ENCODE data around the gene ZNF609.

Gene ZNF609

DNA sequence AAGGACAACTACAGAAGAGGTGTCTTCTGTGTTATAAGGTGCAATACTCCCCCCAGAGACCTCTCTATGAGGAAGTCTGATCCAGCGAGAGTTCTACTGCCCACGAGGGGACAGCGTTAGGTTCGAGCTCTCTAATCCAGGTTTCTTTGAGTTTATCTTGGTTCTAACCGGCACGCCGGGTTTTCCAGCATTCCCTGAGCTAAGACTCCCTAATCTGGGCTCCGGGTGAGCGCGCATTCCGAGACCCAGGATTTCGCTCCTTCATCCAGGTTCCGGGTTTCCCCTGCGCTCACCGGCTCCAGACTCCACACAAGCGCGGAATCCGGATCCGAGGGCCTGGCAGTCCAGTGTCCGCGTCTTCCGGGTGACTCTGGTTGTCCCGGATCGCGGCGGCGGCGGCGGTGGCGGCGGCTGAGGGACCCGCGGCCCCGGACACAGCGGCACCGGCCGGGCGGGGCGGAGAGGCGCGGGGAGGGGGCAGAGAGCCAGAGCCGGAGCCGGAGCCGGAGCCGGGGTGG is at the start of gene ZNF609:
Gene ZNF609, plus strand, starts transcription at position 373 of the 518 bp plus-strand sequence. CDS start 38,842 bp downstream, outside the sequence.
- FAIRE-seq, result no peak
- DNase-seq (ENCODE audit: insufficient read length, low spot score), result peak; percentile 90
- TF ChIP-seq, protein P1, sequence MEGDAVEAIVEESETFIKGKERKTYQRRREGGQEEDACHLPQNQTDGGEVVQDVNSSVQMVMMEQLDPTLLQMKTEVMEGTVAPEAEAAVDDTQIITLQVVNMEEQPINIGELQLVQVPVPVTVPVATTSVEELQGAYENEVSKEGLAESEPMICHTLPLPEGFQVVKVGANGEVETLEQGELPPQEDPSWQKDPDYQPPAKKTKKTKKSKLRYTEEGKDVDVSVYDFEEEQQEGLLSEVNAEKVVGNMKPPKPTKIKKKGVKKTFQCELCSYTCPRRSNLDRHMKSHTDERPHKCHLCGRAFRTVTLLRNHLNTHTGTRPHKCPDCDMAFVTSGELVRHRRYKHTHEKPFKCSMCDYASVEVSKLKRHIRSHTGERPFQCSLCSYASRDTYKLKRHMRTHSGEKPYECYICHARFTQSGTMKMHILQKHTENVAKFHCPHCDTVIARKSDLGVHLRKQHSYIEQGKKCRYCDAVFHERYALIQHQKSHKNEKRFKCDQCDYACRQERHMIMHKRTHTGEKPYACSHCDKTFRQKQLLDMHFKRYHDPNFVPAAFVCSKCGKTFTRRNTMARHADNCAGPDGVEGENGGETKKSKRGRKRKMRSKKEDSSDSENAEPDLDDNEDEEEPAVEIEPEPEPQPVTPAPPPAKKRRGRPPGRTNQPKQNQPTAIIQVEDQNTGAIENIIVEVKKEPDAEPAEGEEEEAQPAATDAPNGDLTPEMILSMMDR (IDR thresholded peaks at IDR 0.05; ENCODE audit: insufficient read depth, missing control alignments), result no peak

DNA sequence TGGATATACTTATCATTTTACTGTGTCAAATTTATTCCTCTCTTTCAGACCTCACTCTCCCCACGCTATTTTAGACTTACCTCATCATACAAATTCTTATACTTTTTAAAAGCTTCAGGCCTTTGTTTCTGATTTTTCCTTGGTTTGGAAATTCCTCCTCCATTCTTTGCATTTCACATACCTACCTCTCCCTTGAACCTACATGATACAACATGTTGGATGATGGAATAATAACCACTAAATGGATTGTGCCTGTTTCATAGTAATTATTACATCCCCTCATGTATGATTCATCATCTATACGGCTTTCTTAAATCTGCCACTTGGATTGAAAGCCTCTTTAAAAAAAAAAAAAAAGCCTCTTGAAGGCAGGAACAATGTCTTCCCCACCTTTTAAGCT is 48.2 kb upstream of the ZNF609 start:
- DNase-seq (ENCODE audit: insufficient read length, low spot score) (no peak), FAIRE-seq (no peak)
- TF ChIP-seq, protein P1 (IDR thresholded peaks at IDR 0.05; ENCODE audit: insufficient read depth, missing control alignments), result no peak

GRCh38 chr15:64422697-64423096 is 37.7 kb upstream of the ZNF609 start:
- FAIRE-seq, result no peak
- TF ChIP-seq, protein P1 (IDR thresholded peaks at IDR 0.05; ENCODE audit: insufficient read depth, missing control alignments), result no peak
- DNase-seq (ENCODE audit: insufficient read length, low spot score), result no peak

DNA sequence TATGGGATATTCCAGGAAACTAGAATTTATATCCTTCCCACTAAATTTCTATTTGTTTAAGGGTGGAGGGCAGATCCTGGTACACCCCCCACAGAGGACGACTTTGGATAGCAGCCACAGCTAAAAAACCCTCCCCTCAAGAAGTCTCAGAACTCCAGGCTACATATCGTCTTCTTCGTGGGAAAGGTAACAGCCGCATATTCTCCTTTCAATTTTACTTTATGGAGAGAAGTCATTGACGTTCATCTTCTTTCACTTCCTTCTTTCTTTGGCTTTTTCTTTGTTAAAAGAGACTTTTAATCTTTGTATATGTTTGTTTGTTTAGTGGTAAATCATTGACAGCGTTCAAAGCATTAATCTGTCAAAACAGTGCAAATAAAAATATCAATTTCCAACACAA is 36.4 kb upstream of the ZNF609 start:
- TF ChIP-seq, protein P1 (IDR thresholded peaks at IDR 0.05; ENCODE audit: insufficient read depth, missing control alignments), result no peak
- FAIRE-seq, result no peak
- DNase-seq (ENCODE audit: insufficient read length, low spot score), result no peak

DNA sequence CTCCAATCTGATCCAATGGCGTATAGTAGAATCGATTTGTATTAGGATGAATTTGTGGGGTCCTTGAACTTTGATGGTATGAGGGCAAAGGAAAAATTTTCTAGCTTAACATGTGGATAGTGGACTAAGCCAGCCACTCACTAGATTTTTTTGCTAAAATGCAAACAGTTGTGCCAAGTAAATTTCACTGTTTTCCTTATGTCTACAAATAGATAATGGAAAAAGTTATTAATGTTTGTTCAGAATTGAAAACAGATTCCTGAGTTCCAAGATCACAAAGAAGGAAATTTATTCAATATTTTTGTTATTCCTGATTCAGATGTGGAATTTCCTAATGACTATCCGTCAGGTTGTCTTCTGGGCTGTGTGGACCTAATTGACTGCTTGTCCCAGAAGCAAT is 35.2 kb upstream of the ZNF609 start:
- FAIRE-seq (no peak), DNase-seq (ENCODE audit: insufficient read length, low spot score) (no peak)
- TF ChIP-seq, protein P1 (IDR thresholded peaks at IDR 0.05; ENCODE audit: insufficient read depth, missing control alignments), result no peak

DNA sequence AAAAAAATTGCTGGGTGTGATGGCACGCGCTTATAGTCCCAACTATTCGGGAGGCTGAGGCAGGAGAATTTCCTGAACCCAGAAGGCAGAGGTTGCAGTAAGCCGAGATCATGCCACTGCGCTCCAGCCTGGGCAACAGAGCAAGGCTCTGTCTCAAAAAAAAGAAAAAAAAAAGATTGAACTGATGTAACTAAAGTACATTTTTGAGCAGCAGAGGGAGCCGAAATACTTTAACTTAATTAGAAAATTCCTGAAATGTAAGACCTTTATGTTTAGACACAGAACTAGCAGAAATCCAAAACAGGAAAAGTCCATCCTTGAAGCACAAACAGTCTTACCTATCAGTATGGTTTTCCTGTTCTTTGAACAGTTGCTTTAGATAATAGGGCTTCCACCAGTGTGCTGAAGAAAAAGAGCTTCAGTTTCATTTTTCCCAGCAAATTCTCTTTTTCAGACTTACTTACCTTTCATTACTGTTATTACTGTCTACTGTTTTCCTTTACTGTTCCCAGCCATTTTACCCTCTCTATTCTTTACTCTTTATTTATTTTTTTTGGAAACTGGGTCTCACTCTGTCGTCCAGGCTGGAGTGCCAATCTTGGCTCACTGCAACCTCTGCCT is 33.4 kb upstream of the ZNF609 start:
- FAIRE-seq, result no peak
- TF ChIP-seq, protein P1 (IDR thresholded peaks at IDR 0.05; ENCODE audit: insufficient read depth, missing control alignments), result peak; percentile 44
- DNase-seq (ENCODE audit: insufficient read length, low spot score), result no peak

GRCh38 chr15:64429448-64429847 is 30.9 kb upstream of the ZNF609 start:
- TF ChIP-seq, protein P1 (IDR thresholded peaks at IDR 0.05; ENCODE audit: insufficient read depth, missing control alignments), result no peak
- DNase-seq (ENCODE audit: insufficient read length, low spot score), result no peak
- no peak for FAIRE-seq
